Measurements from ENCODE around the gene CLDND1.

Gene CLDND1

GRCh38 chr3:98551236-98551635 lies 28.5 kb upstream of the CLDND1 start:
- no peak for DNase-seq

GRCh38 chr3:98550833-98551232 lies 28.1 kb upstream of the CLDND1 start:
- DNase-seq, result no peak

GRCh38 chr3:98548544-98548943 lies 25.8 kb upstream of the CLDND1 start:
- DNase-seq, result no peak

GRCh38 chr3:98545940-98546339 lies 23.2 kb upstream of the CLDND1 start:
- no peak for DNase-seq

- DNase-seq, result no peak
These were observed 19.9 kb upstream of the CLDND1 start for GRCh38 chr3:98542623-98543022.

GRCh38 chr3:98541695-98542094 lies 19.0 kb upstream of the CLDND1 start:
- no peak for DNase-seq

GRCh38 chr3:98540346-98540745 lies 17.6 kb upstream of the CLDND1 start:
- DNase-seq, result no peak

GRCh38 chr3:98536456-98537017 lies 13.8 kb upstream of the CLDND1 start:
- DNase-seq, result no peak

GRCh38 chr3:98534734-98535133 lies 12.0 kb upstream of the CLDND1 start:
- DNase-seq, result no peak

GRCh38 chr3:98534168-98534567 lies 11.5 kb upstream of the CLDND1 start:
- no peak for DNase-seq

- no peak for DNase-seq
These were observed 10.2 kb upstream of the CLDND1 start for GRCh38 chr3:98532709-98533571.

GRCh38 chr3:98532275-98532637 lies 9.6 kb upstream of the CLDND1 start:
- DNase-seq, result no peak

- DNase-seq, result no peak
These were observed 9.0 kb upstream of the CLDND1 start, which contains the start of gene GPR15 for GRCh38 chr3:98531622-98532274. GPR15 (plus strand) TSS chr3:98531978; CDS start chr3:98532034, 56 bp downstream.

- DNase-seq, result no peak
These were observed 8.0 kb upstream of the CLDND1 start for GRCh38 chr3:98530676-98531075.

- no peak for DNase-seq
These were observed 7.3 kb upstream of the CLDND1 start for GRCh38 chr3:98529856-98530459.

- no peak for DNase-seq
These were observed 6.0 kb upstream of the CLDND1 start for GRCh38 chr3:98528474-98529346.

GRCh38 chr3:98525494-98525893 lies 2.8 kb upstream of the CLDND1 start:
- DNase-seq, result no peak

GRCh38 chr3:98521897-98522543 lies 682 bp downstream of the CLDND1 start:
- peak; percentile 53 for DNase-seq

GRCh38 chr3:98519351-98519750 lies 3.4 kb downstream of the CLDND1 start:
- no peak for DNase-seq

GRCh38 chr3:98518816-98519215 lies 3.9 kb downstream of the CLDND1 start:
- DNase-seq, result no peak

- DNase-seq, result no peak
These were observed 7.8 kb downstream of the CLDND1 start for GRCh38 chr3:98514948-98515347.

GRCh38 chr3:98513736-98514135 lies 9.0 kb downstream of the CLDND1 start:
- no peak for DNase-seq
